ENCODE data around the gene BORCS5.

BORCS5 gene

DNA sequence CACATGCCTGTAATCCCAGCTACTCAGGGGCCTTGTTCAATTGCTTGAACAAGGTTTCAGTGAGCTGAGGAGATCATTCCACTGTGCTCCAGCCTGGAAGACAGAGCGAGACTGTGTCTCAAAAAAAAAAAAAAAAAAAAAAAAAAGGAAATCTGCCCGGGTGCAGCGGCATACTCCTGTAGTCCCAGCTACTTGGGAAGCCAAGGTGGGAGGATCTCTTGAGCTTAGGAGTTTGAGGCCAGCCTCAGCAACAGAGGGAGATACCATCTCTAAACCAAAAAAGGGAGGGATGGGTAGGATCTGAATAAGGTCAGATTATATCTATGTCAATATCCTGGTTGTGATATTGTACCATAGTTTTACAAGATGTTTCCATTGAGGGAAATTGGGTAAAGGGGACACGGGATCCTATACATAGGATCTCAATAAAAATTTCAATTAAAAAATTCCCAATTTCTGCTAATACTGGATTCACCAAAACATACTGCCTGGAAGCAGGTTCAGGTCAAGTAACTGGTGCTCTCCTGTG lies 76.4 kb downstream of the BORCS5 start:
- DNase-seq (ENCODE audit: low spot score): no peak

GRCh38 chr12:12436831-12437345 lies 80.0 kb downstream of the BORCS5 start:
- DNase-seq (ENCODE audit: low spot score): no peak

GRCh38 chr12:12439636-12440035 lies 82.8 kb downstream of the BORCS5 start:
- peak; percentile 86 for DNase-seq (ENCODE audit: low spot score)

- DNase-seq (ENCODE audit: low spot score): no peak
Measured at GRCh38 chr12:12440784-12441428, 84.0 kb downstream of the BORCS5 start.

DNA sequence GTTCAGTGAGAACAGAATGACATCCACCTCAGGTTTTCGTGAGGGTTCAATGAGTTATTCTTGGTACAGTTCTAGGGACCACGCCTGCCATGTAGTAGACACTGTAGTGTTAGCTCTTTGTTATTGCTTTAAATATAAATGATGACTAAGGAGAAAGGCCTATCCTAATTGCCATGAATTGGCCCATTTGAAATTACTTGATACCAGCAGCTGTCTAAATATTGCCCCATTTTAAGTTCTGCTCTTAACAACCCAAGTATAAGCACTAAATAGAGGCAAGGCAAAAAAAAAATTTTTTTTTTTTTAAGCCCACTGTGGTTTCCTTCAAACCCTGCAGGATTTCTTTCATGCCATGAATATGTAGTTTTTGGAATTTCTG lies 84.5 kb downstream of the BORCS5 start:
- no peak for DNase-seq (ENCODE audit: low spot score)

DNA sequence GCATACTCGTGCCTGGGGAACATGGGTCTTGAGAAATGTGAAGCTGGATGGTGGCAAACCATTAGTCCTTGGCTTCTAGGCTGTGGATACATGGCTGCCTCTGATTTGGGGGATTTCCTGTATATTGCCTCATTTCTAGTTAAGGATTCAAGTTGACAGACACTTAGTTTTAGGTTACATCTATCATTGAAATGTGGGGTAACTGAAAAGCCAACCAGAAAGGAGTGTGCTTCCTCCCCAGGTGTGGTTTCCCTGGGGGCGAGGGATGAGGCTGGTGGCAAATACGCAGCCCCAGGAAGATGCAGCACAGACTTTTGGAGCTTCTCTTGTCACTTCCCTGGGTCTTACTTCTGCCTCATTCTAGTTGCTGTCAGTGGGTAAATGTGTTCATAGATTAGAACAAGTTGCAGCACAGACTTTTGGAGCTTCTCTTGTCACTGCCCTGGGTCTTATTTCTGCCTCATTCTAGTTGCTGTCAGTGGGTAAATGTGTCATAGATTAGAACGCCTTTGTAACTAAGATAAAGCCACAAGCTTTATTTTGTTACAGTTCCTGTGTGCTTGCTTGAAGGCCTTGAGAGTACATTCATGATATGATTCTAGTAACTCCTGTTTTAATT lies 85.1 kb downstream of the BORCS5 start:
- no peak for DNase-seq (ENCODE audit: low spot score)

GRCh38 chr12:12442548-12443071 lies 85.7 kb downstream of the BORCS5 start:
- peak; percentile 49 for DNase-seq (ENCODE audit: low spot score)

- no peak for DNase-seq (ENCODE audit: low spot score)
Measured at GRCh38 chr12:12443431-12443878, 86.6 kb downstream of the BORCS5 start.

DNA sequence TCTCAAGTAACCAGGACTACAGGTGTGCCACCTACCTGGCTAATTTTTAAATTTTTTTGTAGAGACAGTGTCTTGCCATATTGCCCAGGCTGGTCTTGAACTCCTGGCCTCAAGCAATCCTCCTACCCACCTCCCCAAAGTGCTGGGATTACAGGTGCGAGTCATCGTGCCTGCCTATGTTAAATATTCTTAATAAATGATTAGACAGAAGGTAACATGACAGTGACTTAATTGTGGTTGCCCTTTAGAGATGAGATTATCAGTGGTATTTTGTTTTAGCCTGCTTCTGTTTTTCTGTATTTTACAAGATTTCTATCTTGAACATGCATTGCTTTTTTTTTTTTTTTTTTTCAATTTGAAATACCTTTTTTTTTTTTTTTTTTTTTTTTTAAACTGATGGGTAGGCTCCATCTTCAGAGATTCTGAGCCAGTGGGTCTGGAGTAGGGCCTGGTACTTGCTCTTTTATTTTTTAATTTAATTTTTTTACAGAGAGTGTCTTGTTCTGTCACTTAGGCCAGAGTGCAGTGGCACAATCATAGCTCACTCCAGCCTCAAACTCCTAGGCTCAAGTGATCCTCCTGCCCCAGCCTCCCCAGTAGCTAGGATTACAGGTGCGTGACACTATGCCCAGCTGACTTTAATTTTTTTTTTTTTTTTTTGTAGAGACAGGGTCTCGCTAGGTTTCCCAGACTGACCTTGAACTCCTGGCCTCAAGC lies 88.4 kb downstream of the BORCS5 start:
- no peak for DNase-seq (ENCODE audit: low spot score)

- DNase-seq (ENCODE audit: low spot score): no peak
Measured at GRCh38 chr12:12445882-12446181, 89.0 kb downstream of the BORCS5 start.

DNA sequence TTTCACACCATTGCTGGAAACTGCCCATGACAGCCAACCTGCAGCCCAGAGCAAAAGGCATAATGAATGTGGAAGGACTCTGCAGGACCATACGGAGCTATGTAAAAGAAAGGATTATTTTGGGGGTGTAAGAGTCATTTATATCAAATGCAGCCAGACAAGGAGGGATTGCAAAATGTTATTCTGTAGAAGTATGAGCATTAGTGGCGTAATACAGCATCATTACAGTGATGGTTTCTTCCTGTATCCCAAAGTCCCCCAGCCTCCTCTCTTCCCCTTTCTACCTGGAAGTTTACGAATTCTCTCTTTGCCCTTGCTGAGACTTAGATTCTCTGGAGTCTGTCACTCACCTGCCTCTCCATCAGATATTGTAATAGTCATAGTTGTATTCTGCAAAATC lies 89.9 kb downstream of the BORCS5 start:
- DNase-seq (ENCODE audit: low spot score): no peak

GRCh38 chr12:12447236-12447635 lies 90.4 kb downstream of the BORCS5 start:
- no peak for DNase-seq (ENCODE audit: low spot score)

- no peak for DNase-seq (ENCODE audit: low spot score)
Measured at GRCh38 chr12:12447837-12448236, 91.0 kb downstream of the BORCS5 start.

GRCh38 chr12:12449533-12450025 lies 92.7 kb downstream of the BORCS5 start:
- DNase-seq (ENCODE audit: low spot score): no peak

- DNase-seq (ENCODE audit: low spot score): no peak
Measured at GRCh38 chr12:12450043-12450471, 93.2 kb downstream of the BORCS5 start.

DNA sequence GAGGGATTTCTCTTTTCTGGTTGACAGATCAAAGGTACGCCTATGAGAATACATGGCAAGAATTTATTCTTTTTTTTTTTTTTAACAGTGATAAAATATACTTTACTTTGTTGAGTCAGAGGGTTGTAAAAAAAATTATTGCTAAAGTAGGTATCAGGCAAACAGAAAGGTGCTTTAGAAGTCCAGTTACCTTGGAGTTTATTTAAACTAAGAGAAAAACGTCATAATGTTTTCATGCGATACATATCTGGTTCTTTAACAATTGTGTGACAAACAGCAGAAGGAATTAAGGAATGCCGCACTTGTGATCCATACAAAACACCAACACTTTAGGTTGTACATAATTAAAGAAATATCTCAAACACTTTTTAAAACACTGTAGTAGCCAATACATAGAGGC lies 94.2 kb downstream of the BORCS5 start:
- DNase-seq (ENCODE audit: low spot score): no peak

- no peak for DNase-seq (ENCODE audit: low spot score)
Measured at GRCh38 chr12:12452326-12452902, 95.5 kb downstream of the BORCS5 start.

DNA sequence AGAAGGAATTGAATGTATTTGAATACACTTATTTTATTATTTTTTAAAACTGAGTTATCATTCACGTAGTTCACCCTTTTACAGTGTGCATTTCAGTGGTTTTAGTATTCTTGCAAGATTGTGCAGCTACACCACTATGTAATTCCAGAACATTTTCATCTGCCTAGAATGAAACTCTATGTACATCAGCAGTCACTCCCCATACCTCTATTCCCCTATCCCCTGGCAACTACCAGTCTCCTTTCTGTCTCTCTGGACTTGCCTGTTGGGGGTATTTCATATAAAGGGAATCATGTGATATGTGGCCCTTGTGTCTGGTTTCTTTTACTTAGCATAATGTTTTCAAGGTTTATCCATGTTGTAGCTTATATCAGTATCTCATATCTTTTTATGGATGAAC lies 96.8 kb downstream of the BORCS5 start:
- DNase-seq (ENCODE audit: low spot score): no peak

- DNase-seq (ENCODE audit: low spot score): no peak
Measured at GRCh38 chr12:12454315-12454714, 97.4 kb downstream of the BORCS5 start.

DNA sequence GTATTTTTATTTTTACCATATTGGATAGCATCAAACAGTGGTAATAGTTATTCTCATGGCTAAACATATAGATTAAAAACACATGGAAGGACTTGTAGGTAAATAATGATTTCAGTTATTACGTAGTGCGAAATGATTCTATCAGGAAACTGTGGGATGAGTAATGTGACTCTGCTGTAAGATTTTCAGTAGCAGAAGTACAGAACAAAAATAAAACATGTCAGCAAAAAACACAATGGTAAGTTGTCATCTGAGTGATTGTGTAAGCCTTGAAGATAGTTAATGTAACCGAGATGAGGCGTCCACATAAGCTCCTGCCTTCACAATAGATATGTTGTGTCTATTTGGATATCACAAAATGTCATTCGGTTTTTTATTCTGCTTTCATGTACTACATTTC lies 99.8 kb downstream of the BORCS5 start:
- no peak for DNase-seq (ENCODE audit: low spot score)

DNA sequence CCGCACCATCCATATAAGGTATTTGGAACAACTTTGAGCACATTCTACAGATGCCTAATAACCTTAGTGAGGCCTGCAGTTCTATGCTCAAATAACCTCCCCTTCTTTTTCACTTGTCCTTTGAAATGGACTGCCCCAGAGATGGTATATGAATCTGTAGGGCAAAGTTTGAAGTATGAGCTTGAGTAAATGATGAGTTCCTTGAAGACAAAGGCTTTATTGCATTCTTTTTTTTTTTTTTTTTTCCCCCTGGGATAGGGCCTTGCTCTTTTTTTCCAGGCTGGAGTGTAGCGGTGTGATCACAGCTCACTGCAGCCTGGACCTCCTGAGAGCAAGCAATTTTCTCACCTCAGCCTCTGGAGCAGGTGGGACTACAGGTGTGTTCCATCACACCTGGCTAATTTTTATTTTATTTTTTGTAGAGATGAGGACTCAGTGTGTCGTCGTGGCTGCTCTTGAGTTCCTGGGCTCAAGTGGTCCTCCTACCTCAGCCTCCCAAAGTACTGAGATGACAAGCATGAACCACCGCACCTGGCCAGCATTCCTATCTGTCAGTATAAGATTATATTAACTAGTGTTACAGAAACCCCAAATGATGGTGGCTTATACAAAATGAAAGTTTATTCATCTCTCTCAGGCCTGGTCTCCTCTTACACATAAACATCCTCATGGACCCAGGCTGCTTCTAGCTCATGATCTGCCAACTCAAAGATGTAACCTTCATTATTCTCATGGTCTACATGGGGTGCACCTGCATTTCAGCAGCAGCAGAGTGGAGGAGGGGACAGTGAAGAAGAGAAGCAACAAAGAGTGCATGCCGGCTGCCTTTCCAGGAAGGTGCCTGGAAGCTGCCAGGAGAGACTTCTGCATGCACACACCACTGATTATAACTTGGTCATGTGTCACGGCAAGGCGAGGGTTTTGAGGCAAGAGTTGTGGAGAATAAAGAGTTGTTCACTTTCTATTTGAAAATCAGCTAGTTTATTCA lies 104.4 kb downstream of the BORCS5 start:
- DNase-seq (ENCODE audit: low spot score): no peak

Measured in RKO (cell line).